ENCODE measurements around the gene PRKAG2. TPM values are rescaled to one million over a fixed set of nuclear protein-coding genes. Genes with fewer than 3 reads are reported as not detected.

The PRKAG2 gene
- total and polyA plus RNA-seq, 2 of the 8 experiments (the other 6 are each of a cell fraction or from before 2014, with no cell fraction given), result 7.5 to 18.1 TPM

DNA sequence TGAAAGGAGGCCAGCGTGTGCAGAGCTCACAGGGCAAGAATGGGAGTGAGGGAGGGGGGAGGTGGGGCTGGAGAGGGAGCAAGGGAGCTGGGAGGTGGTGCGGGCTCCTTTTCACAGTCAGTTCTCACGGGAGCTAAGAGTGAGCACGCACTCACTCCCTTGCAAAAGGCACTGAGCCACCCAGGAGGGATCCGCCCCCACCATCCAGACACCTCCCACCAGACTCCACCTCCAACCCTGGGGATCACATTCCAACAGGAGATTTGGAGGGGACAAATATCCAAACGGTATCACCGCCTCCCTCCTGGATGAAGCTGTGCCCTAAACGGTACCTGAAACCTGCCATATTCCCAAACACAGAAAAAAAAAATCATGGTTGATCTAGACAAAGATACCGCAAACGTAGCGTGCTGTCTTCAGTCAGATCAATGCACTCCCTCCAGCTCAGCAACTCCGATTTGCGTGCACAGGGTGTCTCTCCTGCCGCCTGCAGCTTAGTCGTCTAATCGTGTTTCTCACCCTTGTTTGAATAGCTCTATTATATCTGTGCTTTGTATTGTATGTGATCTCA is 20.3 kb upstream of the PRKAG2 start:
- H3K9me3 ChIP-seq (ENCODE audit: insufficient read depth in 2 of 2, low read depth in 1 of 2, low read length in 1 of 2), result no peaks in the 10 kb centered on the region
- no peaks in the 10 kb centered on the region for H3K79me1 ChIP-seq (ENCODE audit: low read depth, low read length)
- H3K4me2 ChIP-seq (ENCODE audit: insufficient read depth in 1 of 2, low read depth in 2 of 2, low read length in 2 of 2), result peak overlapping the region; percentile 50 to 55; a peak in 3 of 4 replicates
- ChIA-PET CTCF (ENCODE audit: partially characterized antibody) (interaction anchor here (0.8 to 1.8 kb wide), 11 partner anchors 10 to 249 kb away, joined by 3 to 7 read pairs (median 3); no protein-coding TSS in a partner anchor), POLR2A (ENCODE audit: partially characterized antibody) (interaction anchor here (1.3 kb wide), 1 partner anchor 9 kb away, joined by 4 read pairs; no protein-coding TSS in a partner anchor)
- no peak overlapping the region for H3K4ac ChIP-seq (replicated peaks; ENCODE audit: insufficient read length, low read depth, low read length)
- H3K27ac ChIP-seq (ENCODE audit: low read depth, low read length), result no peak overlapping the region
- no peaks in the 10 kb centered on the region for H3K79me2 ChIP-seq (ENCODE audit: control insufficient read depth in 1 of 2, insufficient read depth in 2 of 2, low read length in 2 of 2)
- no peak overlapping the region for H3K23ac ChIP-seq (ENCODE audit: insufficient read length)
- no peaks in the 10 kb centered on the region for H3K36me3 ChIP-seq (ENCODE audit: control insufficient read depth in 2 of 4, insufficient read depth in 4 of 4, low read length in 3 of 4)
- 40% methylated on average over 15 of the region's 16 CpGs; no CpG with 5 or more reads in 1 of the 2 experiments for WGBS, 2 experiments (ENCODE audit: extremely low coverage in 1 of 2, insufficient coverage in 1 of 2, insufficient read length in 1 of 2, insufficient replicate concordance in 2 of 2, low coverage in 1 of 2, low lambda C conversion rate in 2 of 2, missing lambda C conversion rate in 1 of 2)
- no peak overlapping the region for H4K91ac ChIP-seq (replicated peaks; ENCODE audit: insufficient read length, low read length)
- H2BK120ac ChIP-seq (replicated peaks; ENCODE audit: low read depth, low read length), result no peak overlapping the region
- H3K4me3 ChIP-seq (ENCODE audit: extremely low read depth in 1 of 4, insufficient read depth in 2 of 4, low read depth in 3 of 4, low read length in 4 of 4), result peak overlapping the region; percentile 3 to 31 (median 10); a peak in 4 of 8 replicates
- no peak overlapping the region for H2AK5ac ChIP-seq (ENCODE audit: low read depth, low read length)
- no peak overlapping the region for H3K18ac ChIP-seq (ENCODE audit: extremely low read depth, low read length)
- H3K27me3 ChIP-seq (replicated peaks in 1 of 4; ENCODE audit: control insufficient read depth in 3 of 4, extremely low read depth in 1 of 4, insufficient read depth in 3 of 4, low read length in 3 of 4), result peaks cover 0 to 3% (median 0%) of the 10 kb centered on the region in 4 experiments; a peak in 3 of 7 replicates
- H3K56ac ChIP-seq (replicated peaks; ENCODE audit: insufficient read length, low read depth, low read length), result no peak overlapping the region
- FAIRE-seq, result no peak
- peaks cover 0 to 6% (median 3%) of the 10 kb centered on the region in 4 experiments; a peak in 4 of 7 replicates for H3K4me1 ChIP-seq (replicated peaks in 1 of 4; ENCODE audit: control insufficient read depth in 3 of 4, insufficient read depth in 4 of 4, low read length in 3 of 4)
- no peaks in the 10 kb centered on the region for H3K23me2 ChIP-seq (ENCODE audit: low read depth, low read length)
- H3K9ac ChIP-seq (replicated peaks in 1 of 4; ENCODE audit: extremely low read depth in 1 of 4, low read depth in 3 of 4, low read length in 3 of 4), result no peak overlapping the region
- H2AFZ ChIP-seq (ENCODE audit: low read length), result peak overlapping the region; percentile 87
- no peak overlapping the region for H2BK12ac ChIP-seq (ENCODE audit: low read depth, low read length)
- no peak overlapping the region for H4K5ac ChIP-seq (ENCODE audit: insufficient read length, low read depth, low read length)
- TF ChIP-seq SIN3A (conservative IDR thresholded peaks at IDR 0.05 in 1 of 2, IDR thresholded peaks at IDR 0.05 in 1 of 2; ENCODE audit: low read depth in 1 of 2, low read length in 2 of 2), result no peak
- no peak for TF ChIP-seq E2F6 (IDR thresholded peaks at IDR 0.05)
- peak; percentile 49 for TF ChIP-seq ASH2L (IDR thresholded peaks at IDR 0.05; ENCODE audit: low read length)
- no peak overlapping the region for H3K14ac ChIP-seq (ENCODE audit: insufficient read length)
- no peaks in the 10 kb centered on the region for H4K20me1 ChIP-seq (replicated peaks in 1 of 2; ENCODE audit: control insufficient read depth in 1 of 2, insufficient read depth in 2 of 2, low read length in 2 of 2)
- peak in 1 of 2 experiments; percentile 62 for DNase-seq (ENCODE audit: low read depth in 1 of 2, low spot score in 2 of 2)
- H2BK5ac ChIP-seq (ENCODE audit: low read depth, low read length), result no peak overlapping the region
- no peak overlapping the region; the same call in 1 of the 2 replicates for H4K8ac ChIP-seq (ENCODE audit: extremely low read depth, insufficient read depth, low read length)
- peak overlapping the region; percentile 69; the same call in 1 of the 2 replicates for H2BK20ac ChIP-seq (ENCODE audit: low read length)
- H2BK15ac ChIP-seq (ENCODE audit: low read length), result no peak overlapping the region

All from H1 (cell line).